ENCODE data around the gene ELF2. TPM values are rescaled to one million over a fixed set of nuclear protein-coding genes. Genes with fewer than 3 reads are reported as not detected.

The ELF2 gene
- polyA plus RNA-seq, 3 donors = 14.0 to 34.3 (median 18.9) TPM

- no peaks in the 10 kb centered on the region for H3K36me3 Mint-ChIP-seq
Observed at GRCh38 chr4:139222215-139222614, 45.2 kb upstream of the ELF2 start.

GRCh38 chr4:139221687-139222086 is 44.7 kb upstream of the ELF2 start:
- Histone ChIP-seq H3K9me3 (replicated peaks in 1 of 2; ENCODE audit: control insufficient read depth in 1 of 2, insufficient read depth in 1 of 2, low read length in 2 of 2) (no peaks in the 10 kb centered on the region), H3K4me2 (replicated peaks; ENCODE audit: extremely low read depth, low read length, poor library complexity, severe bottlenecking) (no peak overlapping the region), H3K27me3 (ENCODE audit: control insufficient read depth in 2 of 2, insufficient read depth in 2 of 2, low read length in 2 of 2) (no peaks in the 10 kb centered on the region), H4K20me1 (ENCODE audit: insufficient read depth, low read length) (no peaks in the 10 kb centered on the region), H3K36me3 (replicated peaks in 1 of 2; ENCODE audit: control insufficient read depth in 1 of 2, insufficient read depth in 2 of 2, low read length in 2 of 2) (no peaks in the 10 kb centered on the region), H2AFZ (ENCODE audit: insufficient read depth, low read depth, low read length, poor library complexity, severe bottlenecking) (no peak overlapping the region), H3K4me1 (ENCODE audit: control insufficient read depth in 1 of 2, insufficient read depth in 2 of 2, low read length in 2 of 2) (peaks cover 10 to 22% of the 10 kb centered on the region in 2 donors), H3K4me3 (replicated peaks in 1 of 3; ENCODE audit: low read depth in 2 of 3, low read length in 3 of 3) (no peak overlapping the region), H3K79me2 (ENCODE audit: insufficient read depth, low read length) (no peaks in the 10 kb centered on the region), H3K27ac (ENCODE audit: low read depth in 1 of 2, low read length in 2 of 2) (no peak overlapping the region), H3K9ac (ENCODE audit: insufficient read depth, low read length, poor library complexity, severe bottlenecking) (no peak overlapping the region)
- Mint-ChIP-seq H3K4me3 (no peak overlapping the region), H3K4me1 (peaks cover 20% of the 10 kb centered on the region), H3K36me3 (no peaks in the 10 kb centered on the region), H3K27me3 (ENCODE audit: low read depth in 3 of 3) (peaks cover 0 to 3% (median 0%) of the 10 kb centered on the region in 3 donors), H3K27ac (no peak overlapping the region), H3K9me3 (peaks cover 0 to 3% (median 1%) of the 10 kb centered on the region in 7 donors)
- intact Hi-C loops (cut with micrococcal nuclease) = loop anchor here (10.0 kb wide), 2 partner anchors 47 to 73 kb away; partner anchors contain the start of gene ELF2 (in 1 of the 2)
- 100% methylated on average over 3 of the region's 5 CpGs for WGBS (ENCODE audit: insufficient coverage)
- TF ChIP-seq, protein P1, sequence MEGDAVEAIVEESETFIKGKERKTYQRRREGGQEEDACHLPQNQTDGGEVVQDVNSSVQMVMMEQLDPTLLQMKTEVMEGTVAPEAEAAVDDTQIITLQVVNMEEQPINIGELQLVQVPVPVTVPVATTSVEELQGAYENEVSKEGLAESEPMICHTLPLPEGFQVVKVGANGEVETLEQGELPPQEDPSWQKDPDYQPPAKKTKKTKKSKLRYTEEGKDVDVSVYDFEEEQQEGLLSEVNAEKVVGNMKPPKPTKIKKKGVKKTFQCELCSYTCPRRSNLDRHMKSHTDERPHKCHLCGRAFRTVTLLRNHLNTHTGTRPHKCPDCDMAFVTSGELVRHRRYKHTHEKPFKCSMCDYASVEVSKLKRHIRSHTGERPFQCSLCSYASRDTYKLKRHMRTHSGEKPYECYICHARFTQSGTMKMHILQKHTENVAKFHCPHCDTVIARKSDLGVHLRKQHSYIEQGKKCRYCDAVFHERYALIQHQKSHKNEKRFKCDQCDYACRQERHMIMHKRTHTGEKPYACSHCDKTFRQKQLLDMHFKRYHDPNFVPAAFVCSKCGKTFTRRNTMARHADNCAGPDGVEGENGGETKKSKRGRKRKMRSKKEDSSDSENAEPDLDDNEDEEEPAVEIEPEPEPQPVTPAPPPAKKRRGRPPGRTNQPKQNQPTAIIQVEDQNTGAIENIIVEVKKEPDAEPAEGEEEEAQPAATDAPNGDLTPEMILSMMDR (IDR thresholded peaks at IDR 0.05) = no peak
- no peak for DNase-seq

More at GRCh38 chr4:139222215-139222614, 45.2 kb upstream of the ELF2 start:
- peaks cover 0 to 3% (median 1%) of the 10 kb centered on the region in 7 donors for H3K9me3 Mint-ChIP-seq
- no peaks in the 10 kb centered on the region for H3K9me3 ChIP-seq (replicated peaks in 1 of 2; ENCODE audit: control insufficient read depth in 1 of 2, insufficient read depth in 1 of 2, low read length in 2 of 2)
- no peaks in the 10 kb centered on the region for H4K20me1 ChIP-seq (ENCODE audit: insufficient read depth, low read length)
- H3K4me2 ChIP-seq (replicated peaks; ENCODE audit: extremely low read depth, low read length, poor library complexity, severe bottlenecking) = no peak overlapping the region
- WGBS (ENCODE audit: insufficient coverage) = 100% methylated on average over 1 of the region's 5 CpGs
- no peak overlapping the region for H3K27ac ChIP-seq (ENCODE audit: low read depth in 1 of 2, low read length in 2 of 2)
- H3K27me3 ChIP-seq (ENCODE audit: control insufficient read depth in 2 of 2, insufficient read depth in 2 of 2, low read length in 2 of 2) = no peaks in the 10 kb centered on the region
- no peak overlapping the region for H3K9ac ChIP-seq (ENCODE audit: insufficient read depth, low read length, poor library complexity, severe bottlenecking)
- H3K4me1 Mint-ChIP-seq = peaks cover 20% of the 10 kb centered on the region
- no peak overlapping the region for H3K4me3 ChIP-seq (replicated peaks in 1 of 3; ENCODE audit: low read depth in 2 of 3, low read length in 3 of 3)
- intact Hi-C loops (cut with micrococcal nuclease) = loop anchor here (10.0 kb wide), 2 partner anchors 47 to 73 kb away; partner anchors contain the start of gene ELF2 (in 1 of the 2)
- no peak for DNase-seq
- H3K36me3 ChIP-seq (replicated peaks in 1 of 2; ENCODE audit: control insufficient read depth in 1 of 2, insufficient read depth in 2 of 2, low read length in 2 of 2) = no peaks in the 10 kb centered on the region
- no peaks in the 10 kb centered on the region for H3K79me2 ChIP-seq (ENCODE audit: insufficient read depth, low read length)
- H3K4me3 Mint-ChIP-seq = no peak overlapping the region
- peak overlapping the region; percentile 2 for H2AFZ ChIP-seq (ENCODE audit: insufficient read depth, low read depth, low read length, poor library complexity, severe bottlenecking)
- H3K27me3 Mint-ChIP-seq (ENCODE audit: low read depth in 3 of 3) = peaks cover 0 to 3% (median 0%) of the 10 kb centered on the region in 3 donors
- TF ChIP-seq, protein P1 (IDR thresholded peaks at IDR 0.05) = no peak
- H3K27ac Mint-ChIP-seq = no peak overlapping the region
- peaks cover 10 to 22% of the 10 kb centered on the region in 2 donors for H3K4me1 ChIP-seq (ENCODE audit: control insufficient read depth in 1 of 2, insufficient read depth in 2 of 2, low read length in 2 of 2)
